Measurements from ENCODE around the gene ENPP1.
A peak's percentile ranks its signal among the peaks of the same experiment; 100 is the strongest.

Gene ENPP1

DNA sequence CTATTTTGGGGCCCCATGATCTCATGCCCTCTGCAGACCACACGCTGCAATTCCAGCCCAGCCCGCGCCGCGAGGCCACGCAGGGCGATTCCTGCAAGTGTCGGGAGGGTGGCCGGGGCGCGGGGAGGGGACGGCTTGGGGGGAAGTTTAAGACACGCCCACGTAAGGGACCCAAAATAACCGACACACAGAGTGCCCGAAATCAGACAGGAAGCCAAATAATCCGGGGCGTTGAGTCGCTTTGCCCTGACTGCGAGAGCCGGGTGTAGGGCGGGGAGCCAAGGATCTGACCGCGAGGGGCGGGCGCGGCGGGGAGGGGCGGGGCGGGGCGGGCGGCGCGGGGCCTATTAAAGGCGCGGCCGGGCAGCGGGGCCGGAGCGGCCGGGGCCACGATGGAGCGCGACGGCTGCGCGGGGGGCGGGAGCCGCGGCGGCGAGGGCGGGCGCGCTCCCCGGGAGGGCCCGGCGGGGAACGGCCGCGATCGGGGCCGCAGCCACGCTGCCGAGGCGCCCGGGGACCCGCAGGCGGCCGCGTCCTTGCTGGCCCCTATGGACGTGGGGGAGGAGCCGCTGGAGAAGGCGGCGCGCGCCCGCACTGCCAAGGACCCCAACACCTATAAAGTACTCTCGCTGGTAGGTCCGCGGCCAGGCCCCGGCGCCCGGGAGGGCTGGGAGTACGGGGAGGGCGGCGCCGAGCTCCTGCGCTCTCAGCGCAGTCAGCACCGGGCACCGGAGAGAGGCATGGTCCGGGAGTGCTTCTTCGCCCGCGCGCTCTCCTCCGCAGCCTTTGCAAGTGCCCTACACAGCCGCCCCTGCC lies at the start of gene ENPP1:
TSS of gene ENPP1 (plus strand) at position 377 of the 816 bp plus-strand sequence. CDS start at position 393, 16 bp downstream.
- peak; percentile 76 for DNase-seq

DNA sequence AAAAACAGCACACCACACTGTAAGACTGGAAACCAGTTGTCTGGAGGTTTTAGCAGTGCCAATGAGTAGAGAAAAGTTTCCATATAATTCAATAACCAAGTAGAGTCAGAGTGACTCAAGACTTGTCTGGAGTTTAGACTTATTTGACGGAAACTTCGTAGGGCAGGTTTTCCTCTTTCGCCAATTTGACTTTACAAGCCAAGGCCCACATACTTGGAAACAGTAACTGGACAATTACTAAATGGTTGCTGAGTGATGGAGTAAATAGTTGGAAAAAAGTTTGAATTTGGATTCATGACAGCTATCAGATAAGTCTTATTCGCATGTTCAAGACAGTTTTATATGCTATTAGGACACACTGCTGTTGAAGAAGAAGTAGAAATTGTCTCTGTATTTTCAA lies 48.9 kb upstream of the ENPP1 start:
- no peak for DNase-seq

DNA sequence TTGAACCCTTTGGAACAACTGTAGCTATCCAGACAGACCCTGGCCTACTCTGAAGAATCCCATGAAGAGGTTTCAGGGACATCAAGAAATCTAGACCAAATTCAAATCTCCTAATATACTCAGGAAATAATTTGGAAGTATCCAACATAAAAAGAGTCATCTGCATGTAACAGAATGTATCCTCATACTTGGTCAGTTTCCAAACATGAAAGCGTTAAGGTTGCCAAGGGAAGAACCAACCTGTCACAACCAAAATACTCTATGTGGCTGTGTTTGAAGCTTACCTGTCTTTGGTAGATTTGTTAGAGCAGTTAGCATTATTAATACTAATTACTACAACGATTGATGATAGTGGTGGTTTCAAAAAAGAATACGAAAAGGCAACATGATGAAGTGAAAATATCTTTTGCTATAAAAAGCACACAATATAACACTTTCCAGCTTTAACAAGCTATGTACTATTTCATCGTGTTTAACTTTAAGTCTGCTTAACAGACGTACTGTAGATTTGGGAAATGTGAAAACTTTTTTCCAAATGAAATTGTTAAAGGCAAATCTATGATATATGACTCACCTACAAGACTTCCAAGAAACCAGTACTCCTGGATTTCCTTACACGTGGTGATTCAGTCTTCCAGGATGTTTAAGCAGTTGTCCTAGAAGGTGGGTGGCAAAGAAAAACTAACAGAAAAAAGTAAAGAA lies 46.6 kb upstream of the ENPP1 start:
- no peak for DNase-seq

DNA sequence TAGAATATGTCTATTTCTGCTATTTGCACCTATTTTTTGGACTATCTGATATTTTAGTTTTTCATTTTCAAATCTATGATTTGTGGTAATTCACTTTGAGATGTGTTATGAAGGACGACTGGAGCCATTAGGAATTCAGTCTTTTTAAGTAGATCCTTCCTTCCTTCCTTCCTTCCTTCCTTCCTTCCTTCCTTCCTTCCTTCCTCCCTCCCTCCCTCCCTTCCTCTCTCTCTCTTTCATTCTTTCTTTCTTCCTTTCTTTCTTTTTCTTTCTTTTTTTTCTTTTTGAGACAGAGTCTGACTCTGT lies 46.1 kb upstream of the ENPP1 start:
- no peak for DNase-seq

DNA sequence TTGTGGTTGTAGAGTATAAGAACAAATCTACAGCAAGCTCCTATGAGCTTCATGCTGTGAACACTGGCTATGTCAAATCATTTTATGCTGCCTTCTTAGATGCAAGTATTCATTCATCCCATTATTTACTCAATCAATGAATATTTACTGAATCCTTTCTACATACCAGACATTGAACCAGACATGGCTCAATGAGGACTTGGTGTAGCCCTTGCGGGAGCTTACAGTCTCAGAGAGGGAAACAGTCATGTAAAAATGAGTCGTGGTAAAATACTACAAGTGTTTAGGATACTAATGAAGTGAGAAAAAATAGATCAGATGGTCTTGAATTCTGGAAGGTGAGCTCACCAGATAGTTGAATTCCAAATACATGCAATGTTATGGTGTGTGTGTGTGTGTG lies 44.8 kb upstream of the ENPP1 start:
- DNase-seq: no peak

DNA sequence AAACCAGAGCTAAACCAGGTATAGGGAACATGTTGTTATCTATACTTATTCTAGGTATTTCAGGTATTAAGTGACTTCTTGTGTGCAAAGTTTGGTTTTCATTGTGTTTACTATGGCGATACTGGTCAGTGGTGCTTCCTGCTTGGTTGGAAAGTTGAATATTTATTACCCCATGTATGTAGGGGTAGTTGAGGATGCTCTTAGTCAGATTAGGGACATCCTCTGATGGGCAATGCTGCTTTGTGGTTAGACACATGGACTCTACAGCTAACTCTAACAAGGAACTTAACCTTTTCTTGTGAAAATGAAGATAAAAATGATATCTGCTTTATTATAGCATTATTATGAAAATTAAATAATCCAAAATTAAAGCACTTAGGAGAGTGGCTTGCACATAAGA lies 44.1 kb upstream of the ENPP1 start:
- DNase-seq: no peak

DNA sequence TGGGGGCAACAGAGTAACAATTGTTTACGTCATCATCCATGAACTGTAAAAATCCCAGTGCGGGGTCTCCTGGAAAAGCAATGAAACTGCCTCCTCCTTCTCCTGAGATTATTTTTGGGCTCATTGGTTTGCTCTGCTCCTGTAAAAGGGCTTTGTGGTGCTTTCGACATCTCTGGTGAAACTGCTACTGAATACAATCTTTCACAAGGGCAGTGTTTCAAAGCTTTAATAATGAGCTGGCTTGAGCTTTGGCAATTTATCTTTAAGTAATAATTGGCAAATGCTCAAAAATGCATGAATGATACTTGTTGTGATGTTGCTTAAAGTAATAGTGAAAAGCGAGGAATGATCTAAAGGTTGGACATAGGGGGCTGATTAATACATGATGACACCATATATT lies 43.5 kb upstream of the ENPP1 start:
- DNase-seq: no peak

DNA sequence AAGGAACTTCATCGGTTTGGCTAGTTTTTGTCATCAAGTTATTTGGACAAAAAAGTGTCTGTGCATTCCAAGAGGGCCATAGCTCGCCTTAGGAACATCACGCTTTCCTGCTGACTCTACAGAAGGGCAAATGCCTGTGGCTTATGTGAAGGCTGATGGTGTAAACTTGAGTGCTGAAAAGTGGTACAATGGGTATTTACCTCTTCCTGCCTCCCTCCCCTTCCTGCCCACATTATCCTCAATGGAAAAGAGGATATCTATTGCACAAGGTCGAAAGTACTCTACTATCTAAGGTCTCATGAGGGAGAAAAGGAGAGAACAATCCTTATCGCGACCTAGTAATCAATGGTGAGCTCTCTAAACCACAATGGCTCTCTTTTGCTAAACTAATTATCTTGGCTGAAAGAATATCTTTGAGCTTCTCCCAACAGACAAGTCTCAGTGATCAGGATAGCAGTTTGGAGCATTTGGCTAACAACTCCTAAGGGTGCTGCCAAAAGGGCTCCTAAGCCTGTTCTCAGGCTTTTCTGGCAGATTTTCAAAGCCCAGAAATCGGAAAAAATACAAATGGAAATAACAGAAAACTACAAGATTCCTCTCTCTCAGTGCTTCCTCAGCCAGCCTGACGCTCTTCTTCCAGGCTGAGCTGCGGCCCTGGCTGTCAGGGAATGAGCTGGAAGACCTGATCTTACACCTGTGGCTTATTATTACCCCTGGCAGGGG lies 42.6 kb upstream of the ENPP1 start:
- DNase-seq: no peak

DNA sequence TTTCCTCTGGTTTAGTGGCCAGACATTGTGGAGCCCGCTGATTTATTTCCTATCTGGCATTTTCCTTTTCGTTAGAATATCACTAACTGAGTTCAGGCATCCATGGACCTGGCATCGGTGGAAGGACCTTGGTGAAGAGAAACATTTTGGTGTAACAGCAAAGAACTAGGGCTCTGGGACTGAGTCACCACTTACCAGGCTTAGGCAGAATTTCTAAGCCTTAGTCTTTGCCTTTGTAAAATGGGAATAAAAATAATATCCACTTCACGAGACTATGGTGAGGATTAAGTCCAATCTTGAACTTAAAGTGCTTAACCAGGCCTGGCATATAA lies 42.0 kb upstream of the ENPP1 start:
- no peak for DNase-seq

DNA sequence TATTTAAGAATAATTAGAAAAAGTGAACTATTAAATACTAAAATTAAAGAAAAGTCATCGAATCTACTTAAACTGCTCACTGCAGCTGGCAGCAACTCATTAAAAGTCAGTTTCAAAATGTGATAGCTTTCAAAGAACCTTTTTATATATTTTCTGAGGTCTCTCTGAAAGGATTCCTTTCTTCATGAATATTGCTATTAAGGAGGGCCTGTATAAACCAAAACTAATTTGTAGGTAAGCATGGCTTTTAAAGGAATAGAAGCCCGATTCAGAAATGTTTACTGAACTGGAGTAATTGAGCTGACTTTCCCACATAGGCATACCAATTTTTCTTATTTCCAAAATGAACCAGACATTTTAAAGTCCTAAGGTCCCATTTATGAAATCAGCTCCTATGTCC lies 41.2 kb upstream of the ENPP1 start:
- DNase-seq: no peak

DNA sequence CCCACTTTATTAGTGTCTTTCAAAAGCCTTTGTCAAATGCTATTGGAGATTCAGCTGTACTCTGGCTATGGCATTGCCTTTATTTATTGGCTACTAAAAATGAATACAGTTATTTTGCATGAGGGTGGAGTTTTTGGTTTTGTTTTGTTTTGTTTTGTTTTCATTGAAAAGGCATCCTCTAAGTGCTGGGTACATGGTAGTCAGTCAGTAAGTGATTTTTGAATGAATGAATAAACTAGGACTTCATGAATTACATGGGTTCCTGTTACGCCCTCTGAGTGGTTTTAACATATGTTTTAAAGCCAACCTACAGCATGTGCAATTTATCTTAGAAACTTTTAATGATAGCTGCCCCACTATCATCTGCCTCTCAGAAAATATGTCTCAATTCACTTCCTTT lies 38.9 kb upstream of the ENPP1 start:
- no peak for DNase-seq

DNA sequence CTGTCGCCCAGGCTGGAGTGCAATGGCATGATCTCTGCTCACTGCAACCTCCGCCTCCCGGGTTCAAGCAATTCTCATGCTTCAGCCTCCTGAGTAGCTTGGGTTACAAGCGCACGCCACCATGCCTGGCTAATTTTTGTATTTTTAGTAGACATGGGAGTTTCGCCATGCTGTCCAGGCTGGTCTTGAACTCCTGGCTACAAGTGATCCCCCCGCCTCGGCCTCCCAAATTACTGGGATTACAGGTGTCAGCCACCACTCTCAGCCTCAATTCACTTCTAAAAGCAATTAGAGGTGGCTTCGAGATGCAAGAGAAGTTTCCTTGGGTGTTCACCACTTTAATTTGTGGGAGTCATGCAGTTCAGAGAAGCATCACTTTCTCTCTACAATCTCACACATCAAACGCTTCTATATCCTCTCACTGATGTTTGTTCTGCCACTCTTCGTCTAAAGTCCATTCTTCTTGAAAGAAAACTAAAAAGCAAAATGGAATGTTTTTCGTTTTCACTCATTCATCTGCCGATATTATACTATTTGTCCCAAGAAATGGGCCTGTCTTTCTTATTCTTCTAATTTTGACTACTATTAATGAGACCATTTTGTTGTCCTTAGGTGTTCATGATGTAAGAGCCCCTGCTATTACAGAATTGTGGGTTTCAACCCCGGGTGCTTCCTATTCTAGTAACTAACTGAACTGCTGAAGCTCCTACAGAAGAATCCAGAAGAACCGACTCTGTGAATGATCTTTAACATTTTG lies 38.3 kb upstream of the ENPP1 start:
- DNase-seq: no peak

DNA sequence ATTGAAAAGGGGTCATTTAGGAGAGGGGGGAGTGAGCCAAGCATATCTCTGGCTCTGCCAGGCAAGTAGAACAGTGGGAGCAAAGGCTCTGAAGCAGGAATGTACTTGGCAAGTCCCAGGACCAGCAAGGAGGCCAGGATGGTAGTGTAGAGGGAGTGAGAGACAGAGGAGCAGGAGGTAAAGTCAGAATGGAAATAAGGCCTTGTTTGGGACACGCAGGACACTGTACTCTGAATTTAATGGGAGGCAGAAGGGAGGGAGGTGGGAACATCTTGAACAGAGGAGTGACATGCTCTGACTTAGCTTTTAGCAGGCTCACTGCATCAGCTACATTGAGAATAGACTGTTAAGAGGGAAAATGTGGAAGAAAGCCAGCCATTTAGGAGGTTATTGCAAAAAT lies 37.0 kb upstream of the ENPP1 start:
- DNase-seq: no peak

DNA sequence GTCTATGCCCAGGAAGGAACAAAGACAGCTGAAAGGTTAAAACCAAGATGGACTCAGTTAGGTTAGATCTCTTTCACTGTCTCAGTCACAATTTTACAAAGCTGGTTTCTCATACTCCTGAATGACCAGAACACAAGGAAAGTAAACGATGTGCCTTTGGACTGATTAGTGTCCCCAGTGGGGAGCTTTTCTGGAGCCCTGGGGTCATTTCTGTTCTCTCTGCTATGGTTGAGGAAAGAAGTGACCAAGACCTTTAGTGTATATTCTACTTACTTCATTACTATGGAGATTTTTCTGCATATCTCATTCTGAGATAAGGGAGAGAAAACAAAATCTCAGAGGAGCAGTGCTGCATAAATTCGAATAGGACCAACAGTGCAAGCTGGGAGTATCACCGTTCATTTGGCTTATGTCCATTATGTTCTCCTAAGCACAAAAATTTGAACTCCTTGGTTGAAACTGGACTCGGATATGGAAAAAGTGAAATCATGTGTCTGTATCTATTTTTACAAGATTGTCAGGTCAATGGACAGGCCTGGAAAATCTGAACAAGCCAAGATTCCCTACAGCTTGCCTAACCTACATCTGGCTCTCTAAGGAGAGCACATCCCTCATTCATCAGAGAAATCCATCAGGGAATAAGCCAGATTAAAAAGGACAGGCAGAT lies 34.4 kb upstream of the ENPP1 start:
- no peak for DNase-seq

DNA sequence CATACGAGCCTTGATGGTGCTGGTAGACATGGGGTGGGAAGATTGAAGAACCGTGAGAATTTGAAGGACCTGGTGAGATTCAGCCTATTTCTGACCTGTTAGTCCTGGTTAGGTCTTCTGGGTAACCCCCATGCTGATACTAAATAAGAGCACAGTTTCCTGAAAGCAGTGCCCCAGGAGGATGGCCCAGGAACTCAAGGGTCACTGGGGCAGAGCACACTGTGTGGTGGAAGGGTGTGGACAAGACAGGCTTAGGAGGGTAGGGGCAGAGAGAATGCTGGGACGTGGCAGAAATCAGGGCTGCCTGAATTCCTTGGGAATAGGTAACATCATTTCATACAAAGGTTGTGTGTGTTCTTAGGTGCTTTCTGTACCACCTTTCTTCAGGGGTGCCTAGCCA lies 31.9 kb upstream of the ENPP1 start:
- DNase-seq: no peak

DNA sequence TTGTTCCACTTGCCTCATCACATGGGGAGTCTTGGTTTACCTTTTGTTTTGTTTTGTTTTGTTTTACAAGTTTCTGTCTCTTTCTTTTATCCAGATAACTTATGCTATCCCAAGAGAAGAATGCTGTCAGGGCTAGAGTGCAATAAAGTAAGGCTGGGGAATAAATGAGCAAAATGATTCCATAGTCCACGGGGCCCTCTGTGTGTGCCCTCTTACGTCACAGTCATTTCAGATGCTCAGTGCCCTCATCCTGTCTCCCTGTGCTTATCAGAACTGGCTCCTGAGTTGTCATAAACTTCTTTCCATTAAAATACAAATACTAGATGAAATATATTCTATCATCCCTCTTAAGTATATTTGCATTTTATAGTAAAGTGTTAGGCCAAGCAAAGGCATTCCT lies 30.8 kb upstream of the ENPP1 start:
- DNase-seq: no peak

DNA sequence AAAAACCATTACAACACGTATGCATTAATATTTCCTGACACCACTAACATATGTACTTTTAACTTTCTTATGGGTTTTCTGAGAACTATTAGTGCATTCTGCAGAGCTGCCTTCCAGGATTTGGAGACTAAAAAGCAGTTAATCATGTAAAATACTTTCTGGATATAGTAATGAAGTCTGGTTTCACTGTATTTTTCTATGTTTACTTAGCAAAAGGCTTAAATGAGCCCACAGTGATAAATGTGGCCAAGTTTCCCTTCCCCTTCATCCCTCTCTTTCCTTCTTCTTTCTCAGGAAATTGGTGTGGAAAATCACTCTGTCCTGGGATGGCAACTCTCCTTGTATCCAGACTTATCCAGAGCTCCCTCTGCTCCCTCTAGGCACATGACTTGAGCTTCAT lies 29.7 kb upstream of the ENPP1 start:
- no peak for DNase-seq

DNA sequence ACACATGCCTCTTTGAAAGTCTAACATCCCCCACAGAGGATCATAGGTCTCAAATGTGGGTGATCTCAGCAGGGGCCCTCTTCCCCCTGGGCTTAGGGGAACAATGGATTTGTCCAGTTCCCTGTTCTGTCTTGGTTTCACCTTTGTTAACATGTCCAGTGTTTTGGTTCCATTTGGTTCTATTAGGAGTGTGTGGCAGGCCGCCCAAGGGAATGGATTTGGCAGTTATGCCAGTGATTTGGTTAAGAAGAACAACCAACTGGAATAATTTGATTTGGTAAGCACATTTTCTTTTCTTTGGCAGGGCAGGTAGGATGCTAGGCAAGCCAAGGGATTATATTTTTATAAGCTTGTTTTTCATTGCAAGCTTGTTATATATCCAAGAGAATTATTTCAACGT lies 28.5 kb upstream of the ENPP1 start:
- DNase-seq: no peak

DNA sequence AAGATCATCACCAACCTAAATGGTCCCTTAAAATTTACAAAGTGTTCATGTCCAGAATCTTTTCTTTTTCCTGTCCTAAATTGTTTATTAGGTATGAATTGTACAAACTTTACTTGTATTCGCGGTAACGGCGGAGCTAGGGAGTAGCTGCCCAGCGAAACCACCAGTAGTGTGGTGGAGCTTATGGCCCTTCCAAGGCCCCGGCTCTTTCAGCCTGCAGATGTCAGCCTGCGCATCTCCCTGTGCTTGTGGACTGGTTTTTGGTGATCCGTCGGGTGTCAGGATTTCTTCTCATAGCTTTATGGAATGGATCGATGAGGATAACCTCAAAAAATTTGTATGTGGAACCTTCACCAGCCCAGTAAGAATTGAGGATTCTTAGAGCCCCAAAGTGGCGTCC lies 27.2 kb upstream of the ENPP1 start:
- DNase-seq: no peak

DNA sequence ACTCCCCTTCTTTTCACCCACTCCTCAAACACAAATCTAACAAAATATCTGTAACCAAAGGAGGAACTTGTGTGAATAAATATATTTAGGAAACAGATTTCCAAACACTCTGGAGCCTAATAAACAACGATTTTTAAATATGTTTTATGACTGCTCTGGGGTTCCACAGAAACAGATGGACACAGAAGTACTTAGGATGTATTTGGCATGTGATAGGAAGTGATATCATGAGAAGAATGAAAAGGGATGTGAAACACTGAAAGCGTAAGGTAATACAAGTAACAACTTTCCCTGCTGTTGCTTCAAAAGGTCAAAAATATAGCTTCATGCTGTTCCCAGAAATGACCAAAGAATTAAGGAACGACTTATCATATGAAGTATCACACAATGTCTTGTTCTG lies 26.1 kb upstream of the ENPP1 start:
- no peak for DNase-seq

DNA sequence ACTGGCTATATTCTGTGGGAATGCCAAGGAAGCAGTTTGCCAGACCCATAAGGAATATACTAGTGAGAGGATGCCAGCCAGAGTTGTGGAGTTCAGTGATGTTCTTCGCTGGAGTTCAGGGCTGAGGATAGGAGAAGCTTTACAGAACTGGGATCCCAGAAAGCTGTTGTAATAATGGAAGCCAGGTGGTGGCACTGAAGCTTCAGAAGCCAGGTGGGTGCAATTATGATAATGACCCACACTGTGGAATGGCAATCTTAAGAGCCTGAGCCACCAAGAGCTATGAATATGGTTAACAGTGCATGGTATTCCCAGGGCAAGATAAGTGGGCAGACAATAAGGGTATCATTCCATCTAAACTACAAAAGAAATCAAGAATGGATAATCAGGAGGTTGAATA lies 25.1 kb upstream of the ENPP1 start:
- peak; percentile 17 for DNase-seq

DNA sequence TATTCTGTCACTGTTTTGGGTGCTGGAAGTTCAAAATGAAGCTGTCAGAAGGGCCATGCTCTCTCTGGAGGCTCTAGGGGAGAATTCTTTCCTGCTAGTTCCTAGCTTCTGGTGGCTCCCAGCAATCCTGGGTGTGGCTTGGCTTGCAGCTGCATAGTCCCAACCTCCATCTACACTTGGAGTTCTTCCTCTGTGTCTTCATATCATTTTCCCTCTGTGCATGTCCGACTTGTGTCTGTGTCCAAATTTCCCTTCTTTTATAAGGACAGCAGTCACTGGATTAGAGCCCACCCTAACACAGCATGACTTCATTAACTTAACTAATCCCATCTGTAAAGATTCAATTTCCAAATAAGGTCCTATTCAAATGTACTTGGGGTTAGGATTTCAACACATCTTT lies 23.3 kb upstream of the ENPP1 start:
- DNase-seq: no peak

DNA sequence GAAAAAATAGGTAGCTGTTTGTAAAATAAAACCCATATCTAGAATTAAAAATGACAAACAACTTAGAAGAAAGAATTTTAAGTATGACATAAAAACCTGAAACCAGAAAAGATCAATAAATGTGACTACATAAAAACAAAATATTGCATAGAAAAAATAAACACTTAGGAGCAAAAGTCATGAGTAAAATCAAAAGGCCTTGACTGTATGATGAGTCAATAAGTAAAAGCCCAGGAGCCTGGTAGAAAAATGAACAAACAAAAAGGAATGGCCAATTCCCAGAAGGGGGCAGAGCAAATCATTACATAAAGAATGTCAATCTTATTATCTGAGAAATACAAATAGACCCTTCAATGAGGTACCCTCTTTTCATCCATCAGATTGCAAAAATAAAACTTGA lies 20.7 kb upstream of the ENPP1 start:
- no peak for DNase-seq

Data from NCI-H774 (cell line).